GM18508 (cell line): ENCODE data around the gene ZNF195.
"Not testable (repeated sequence)": the region's sequence is repeated elsewhere in the genome, so short reads cannot be mapped to it uniquely, and the experiment has no call there.

Experiments
- ATAC-seq: cut with Tn5 transposase; IDR thresholded peaks from one replicate; pipeline ENCODE4 v1.9.1; 2021; ENCODE audit warnings: moderate number of reproducible peaks; ENCODE audit not compliant: insufficient read depth, unreplicated experiment

ZNF195 gene

GRCh38 chr11:3357994-3358676, 20.8 kb downstream of the ZNF195 start:
- no peak for ATAC-seq

- ATAC-seq, result no peak
Observed at GRCh38 chr11:3357302-3357701, 21.6 kb downstream of the ZNF195 start.

- no peak for ATAC-seq
Observed at GRCh38 chr11:3356858-3357257, 22.1 kb downstream of the ZNF195 start.

- no peak for ATAC-seq
Observed at GRCh38 chr11:3353066-3353465, 25.9 kb downstream of the ZNF195 start.

GRCh38 chr11:3347127-3347526, 31.8 kb downstream of the ZNF195 start:
- no peak for ATAC-seq

GRCh38 chr11:3346587-3346986, 32.4 kb downstream of the ZNF195 start:
- ATAC-seq, result no peak

- no peak for ATAC-seq
Observed at GRCh38 chr11:3345736-3346135, 33.2 kb downstream of the ZNF195 start.

- ATAC-seq, result no peak
Observed at GRCh38 chr11:3344327-3345174, 34.4 kb downstream of the ZNF195 start.

- ATAC-seq, result no peak
Observed at GRCh38 chr11:3342709-3343108, 36.2 kb downstream of the ZNF195 start.

- ATAC-seq, result no peak
Observed at GRCh38 chr11:3341298-3341697, 37.6 kb downstream of the ZNF195 start.

GRCh38 chr11:3340025-3340424, 38.9 kb downstream of the ZNF195 start:
- ATAC-seq, result no peak

GRCh38 chr11:3339340-3339624, 39.7 kb downstream of the ZNF195 start:
- ATAC-seq, result no peak

- no peak for ATAC-seq
Observed at GRCh38 chr11:3338569-3339339, 40.2 kb downstream of the ZNF195 start.

GRCh38 chr11:3336420-3336819, 42.5 kb downstream of the ZNF195 start:
- ATAC-seq, result not testable (repeated sequence)

GRCh38 chr11:3333157-3333556, 45.8 kb downstream of the ZNF195 start:
- ATAC-seq, result not testable (repeated sequence)

- ATAC-seq, result not testable (repeated sequence)
Observed at GRCh38 chr11:3331078-3331477, 47.9 kb downstream of the ZNF195 start.

- ATAC-seq, result not testable (repeated sequence)
Observed at GRCh38 chr11:3330064-3330463, 48.9 kb downstream of the ZNF195 start.

- ATAC-seq, result not testable (repeated sequence)
Observed at GRCh38 chr11:3328503-3328902, 50.4 kb downstream of the ZNF195 start.

GRCh38 chr11:3326450-3326849, 52.5 kb downstream of the ZNF195 start:
- ATAC-seq, result not testable (repeated sequence)

GRCh38 chr11:3324724-3325123, 54.2 kb downstream of the ZNF195 start:
- ATAC-seq, result not testable (repeated sequence)
